ENCODE results near the gene HIRA. TPM values are rescaled to one million over a fixed set of nuclear protein-coding genes. Genes with fewer than 3 reads are reported as not detected.

Gene HIRA
- total RNA-seq, 1 experiment from 2014 or later, result 51.0 TPM

DNA sequence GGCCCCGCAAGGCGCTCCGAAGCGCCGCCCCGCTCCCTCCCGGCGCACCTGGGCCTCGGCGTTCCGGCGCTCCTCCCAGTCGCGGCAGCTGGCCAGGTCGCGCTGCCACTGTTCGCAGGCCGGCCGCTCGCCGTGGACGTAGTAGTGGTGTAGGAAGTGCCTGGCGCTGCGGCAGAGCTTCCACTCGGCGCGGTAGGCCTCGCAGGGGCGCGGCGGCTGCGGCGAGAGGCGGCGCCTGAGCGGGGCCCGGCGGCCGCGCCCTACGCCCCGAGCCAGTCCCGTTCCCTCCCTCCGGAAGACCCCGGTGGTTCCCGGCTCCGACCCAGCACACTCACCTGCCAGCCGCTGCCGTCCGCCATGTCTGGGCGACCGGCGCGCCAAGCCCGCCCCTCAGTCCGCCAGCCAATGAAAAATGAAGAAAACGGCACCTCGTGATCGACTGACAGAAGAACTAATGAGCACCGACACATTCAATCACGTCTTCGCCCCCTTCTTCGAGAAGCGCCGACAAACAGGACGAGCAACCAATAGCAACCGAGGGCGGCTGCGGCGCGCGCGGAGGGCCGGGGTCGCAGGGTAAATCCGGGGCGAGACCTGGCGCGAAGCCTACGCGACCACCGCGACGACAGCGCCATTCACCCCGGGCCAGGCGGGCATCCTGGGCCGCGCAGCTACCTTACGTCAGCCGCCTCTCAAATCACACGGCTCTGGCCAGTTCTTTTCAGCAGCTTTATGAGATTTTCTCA is 16.0 kb upstream of the HIRA start, which contains the start of gene C22orf39 (continued):
- TF ChIP-seq, protein P1, sequence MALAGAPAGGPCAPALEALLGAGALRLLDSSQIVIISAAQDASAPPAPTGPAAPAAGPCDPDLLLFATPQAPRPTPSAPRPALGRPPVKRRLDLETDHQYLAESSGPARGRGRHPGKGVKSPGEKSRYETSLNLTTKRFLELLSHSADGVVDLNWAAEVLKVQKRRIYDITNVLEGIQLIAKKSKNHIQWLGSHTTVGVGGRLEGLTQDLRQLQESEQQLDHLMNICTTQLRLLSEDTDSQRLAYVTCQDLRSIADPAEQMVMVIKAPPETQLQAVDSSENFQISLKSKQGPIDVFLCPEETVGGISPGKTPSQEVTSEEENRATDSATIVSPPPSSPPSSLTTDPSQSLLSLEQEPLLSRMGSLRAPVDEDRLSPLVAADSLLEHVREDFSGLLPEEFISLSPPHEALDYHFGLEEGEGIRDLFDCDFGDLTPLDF (CRISPR knock-in tag; IDR thresholded peaks at IDR 0.05), result no peak
- no peak for TF ChIP-seq IRF2 (CRISPR knock-in tag; IDR thresholded peaks at IDR 0.05; ENCODE audit: borderline replicate concordance, low read depth)
- TF ChIP-seq ELF4 (CRISPR knock-in tag; IDR thresholded peaks at IDR 0.05; ENCODE audit: low read depth), result no peak
- no peak for TF ChIP-seq HMGA2 (CRISPR knock-in tag; IDR thresholded peaks at IDR 0.05)
- TF ChIP-seq, protein P2, sequence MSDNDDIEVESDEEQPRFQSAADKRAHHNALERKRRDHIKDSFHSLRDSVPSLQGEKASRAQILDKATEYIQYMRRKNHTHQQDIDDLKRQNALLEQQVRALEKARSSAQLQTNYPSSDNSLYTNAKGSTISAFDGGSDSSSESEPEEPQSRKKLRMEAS (CRISPR knock-in tag; IDR thresholded peaks at IDR 0.05), result peak; percentile 86
- TF ChIP-seq ZNF396 (CRISPR knock-in tag; IDR thresholded peaks at IDR 0.05; ENCODE audit: borderline replicate concordance), result no peak
- TF ChIP-seq, protein P3, sequence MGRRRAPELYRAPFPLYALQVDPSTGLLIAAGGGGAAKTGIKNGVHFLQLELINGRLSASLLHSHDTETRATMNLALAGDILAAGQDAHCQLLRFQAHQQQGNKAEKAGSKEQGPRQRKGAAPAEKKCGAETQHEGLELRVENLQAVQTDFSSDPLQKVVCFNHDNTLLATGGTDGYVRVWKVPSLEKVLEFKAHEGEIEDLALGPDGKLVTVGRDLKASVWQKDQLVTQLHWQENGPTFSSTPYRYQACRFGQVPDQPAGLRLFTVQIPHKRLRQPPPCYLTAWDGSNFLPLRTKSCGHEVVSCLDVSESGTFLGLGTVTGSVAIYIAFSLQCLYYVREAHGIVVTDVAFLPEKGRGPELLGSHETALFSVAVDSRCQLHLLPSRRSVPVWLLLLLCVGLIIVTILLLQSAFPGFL (CRISPR knock-in tag; IDR thresholded peaks at IDR 0.05; ENCODE audit: borderline replicate concordance), result 0 out of 2 replicates have a peak, but pooled peaks have one; percentile 47
- no peak for TF ChIP-seq ZNF138 (CRISPR knock-in tag; conservative IDR thresholded peaks at IDR 0.05)
- TF ChIP-seq, protein P4, sequence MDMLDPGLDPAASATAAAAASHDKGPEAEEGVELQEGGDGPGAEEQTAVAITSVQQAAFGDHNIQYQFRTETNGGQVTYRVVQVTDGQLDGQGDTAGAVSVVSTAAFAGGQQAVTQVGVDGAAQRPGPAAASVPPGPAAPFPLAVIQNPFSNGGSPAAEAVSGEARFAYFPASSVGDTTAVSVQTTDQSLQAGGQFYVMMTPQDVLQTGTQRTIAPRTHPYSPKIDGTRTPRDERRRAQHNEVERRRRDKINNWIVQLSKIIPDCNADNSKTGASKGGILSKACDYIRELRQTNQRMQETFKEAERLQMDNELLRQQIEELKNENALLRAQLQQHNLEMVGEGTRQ (CRISPR knock-in tag; IDR thresholded peaks at IDR 0.05), result no peak
- TF ChIP-seq, protein P5, sequence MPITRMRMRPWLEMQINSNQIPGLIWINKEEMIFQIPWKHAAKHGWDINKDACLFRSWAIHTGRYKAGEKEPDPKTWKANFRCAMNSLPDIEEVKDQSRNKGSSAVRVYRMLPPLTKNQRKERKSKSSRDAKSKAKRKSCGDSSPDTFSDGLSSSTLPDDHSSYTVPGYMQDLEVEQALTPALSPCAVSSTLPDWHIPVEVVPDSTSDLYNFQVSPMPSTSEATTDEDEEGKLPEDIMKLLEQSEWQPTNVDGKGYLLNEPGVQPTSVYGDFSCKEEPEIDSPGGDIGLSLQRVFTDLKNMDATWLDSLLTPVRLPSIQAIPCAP (CRISPR knock-in tag; IDR thresholded peaks at IDR 0.05), result no peak; the same call in 1 of the 2 replicates
- TF ChIP-seq ETV6 (CRISPR knock-in tag; IDR thresholded peaks at IDR 0.05), result 0 out of 2 replicates have a peak, but pooled peaks have one; percentile 64
- 0 out of 2 replicates have a peak, but pooled peaks have one; percentile 49 for TF ChIP-seq ZNF232 (CRISPR knock-in tag; IDR thresholded peaks at IDR 0.05)
- no peak for TF ChIP-seq CBFB (CRISPR knock-in tag; IDR thresholded peaks at IDR 0.05; ENCODE audit: low read depth)
- no peak for TF ChIP-seq PRRX2 (CRISPR knock-in tag; IDR thresholded peaks at IDR 0.05)
- TF ChIP-seq, protein P6, sequence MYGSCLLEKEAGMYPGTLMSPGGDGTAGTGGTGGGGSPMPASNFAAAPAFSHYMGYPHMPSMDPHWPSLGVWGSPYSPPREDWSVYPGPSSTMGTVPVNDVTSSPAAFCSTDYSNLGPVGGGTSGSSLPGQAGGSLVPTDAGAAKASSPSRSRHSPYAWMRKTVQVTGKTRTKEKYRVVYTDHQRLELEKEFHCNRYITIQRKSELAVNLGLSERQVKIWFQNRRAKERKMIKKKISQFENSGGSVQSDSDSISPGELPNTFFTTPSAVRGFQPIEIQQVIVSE (CRISPR knock-in tag; IDR thresholded peaks at IDR 0.05; ENCODE audit: borderline replicate concordance), result no peak
- TF ChIP-seq GTF2I (CRISPR knock-in tag; conservative IDR thresholded peaks at IDR 0.05), result no peak
- TF ChIP-seq, protein P7, sequence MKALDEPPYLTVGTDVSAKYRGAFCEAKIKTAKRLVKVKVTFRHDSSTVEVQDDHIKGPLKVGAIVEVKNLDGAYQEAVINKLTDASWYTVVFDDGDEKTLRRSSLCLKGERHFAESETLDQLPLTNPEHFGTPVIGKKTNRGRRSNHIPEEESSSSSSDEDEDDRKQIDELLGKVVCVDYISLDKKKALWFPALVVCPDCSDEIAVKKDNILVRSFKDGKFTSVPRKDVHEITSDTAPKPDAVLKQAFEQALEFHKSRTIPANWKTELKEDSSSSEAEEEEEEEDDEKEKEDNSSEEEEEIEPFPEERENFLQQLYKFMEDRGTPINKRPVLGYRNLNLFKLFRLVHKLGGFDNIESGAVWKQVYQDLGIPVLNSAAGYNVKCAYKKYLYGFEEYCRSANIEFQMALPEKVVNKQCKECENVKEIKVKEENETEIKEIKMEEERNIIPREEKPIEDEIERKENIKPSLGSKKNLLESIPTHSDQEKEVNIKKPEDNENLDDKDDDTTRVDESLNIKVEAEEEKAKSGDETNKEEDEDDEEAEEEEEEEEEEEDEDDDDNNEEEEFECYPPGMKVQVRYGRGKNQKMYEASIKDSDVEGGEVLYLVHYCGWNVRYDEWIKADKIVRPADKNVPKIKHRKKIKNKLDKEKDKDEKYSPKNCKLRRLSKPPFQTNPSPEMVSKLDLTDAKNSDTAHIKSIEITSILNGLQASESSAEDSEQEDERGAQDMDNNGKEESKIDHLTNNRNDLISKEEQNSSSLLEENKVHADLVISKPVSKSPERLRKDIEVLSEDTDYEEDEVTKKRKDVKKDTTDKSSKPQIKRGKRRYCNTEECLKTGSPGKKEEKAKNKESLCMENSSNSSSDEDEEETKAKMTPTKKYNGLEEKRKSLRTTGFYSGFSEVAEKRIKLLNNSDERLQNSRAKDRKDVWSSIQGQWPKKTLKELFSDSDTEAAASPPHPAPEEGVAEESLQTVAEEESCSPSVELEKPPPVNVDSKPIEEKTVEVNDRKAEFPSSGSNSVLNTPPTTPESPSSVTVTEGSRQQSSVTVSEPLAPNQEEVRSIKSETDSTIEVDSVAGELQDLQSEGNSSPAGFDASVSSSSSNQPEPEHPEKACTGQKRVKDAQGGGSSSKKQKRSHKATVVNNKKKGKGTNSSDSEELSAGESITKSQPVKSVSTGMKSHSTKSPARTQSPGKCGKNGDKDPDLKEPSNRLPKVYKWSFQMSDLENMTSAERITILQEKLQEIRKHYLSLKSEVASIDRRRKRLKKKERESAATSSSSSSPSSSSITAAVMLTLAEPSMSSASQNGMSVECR (CRISPR knock-in tag; IDR thresholded peaks at IDR 0.05; ENCODE audit: borderline replicate concordance), result 0 out of 2 replicates have a peak, but pooled peaks have one; percentile 40
- TF ChIP-seq CREM (CRISPR knock-in tag; IDR thresholded peaks at IDR 0.05), result peak; percentile 87; the same call in 1 of the 2 replicates
- TF ChIP-seq TEAD4 (CRISPR knock-in tag; IDR thresholded peaks at IDR 0.05), result no peak; the same call in 1 of the 2 replicates
- TF ChIP-seq, protein P8, sequence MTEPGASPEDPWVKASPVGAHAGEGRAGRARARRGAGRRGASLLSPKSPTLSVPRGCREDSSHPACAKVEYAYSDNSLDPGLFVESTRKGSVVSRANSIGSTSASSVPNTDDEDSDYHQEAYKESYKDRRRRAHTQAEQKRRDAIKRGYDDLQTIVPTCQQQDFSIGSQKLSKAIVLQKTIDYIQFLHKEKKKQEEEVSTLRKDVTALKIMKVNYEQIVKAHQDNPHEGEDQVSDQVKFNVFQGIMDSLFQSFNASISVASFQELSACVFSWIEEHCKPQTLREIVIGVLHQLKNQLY (CRISPR knock-in tag; IDR thresholded peaks at IDR 0.05), result no peak
- TF ChIP-seq SMAD4 (CRISPR knock-in tag; IDR thresholded peaks at IDR 0.05), result no peak
- peak; percentile 76 for TF ChIP-seq USF1 (CRISPR knock-in tag; IDR thresholded peaks at IDR 0.05)
- no peak for TF ChIP-seq MXD4 (CRISPR knock-in tag; IDR thresholded peaks at IDR 0.05; ENCODE audit: borderline replicate concordance)
- 0 out of 2 replicates have a peak, but pooled peaks have one; percentile 38 for TF ChIP-seq KAT7 (CRISPR knock-in tag; IDR thresholded peaks at IDR 0.05; ENCODE audit: borderline replicate concordance)
- no peak for TF ChIP-seq ATF1 (CRISPR knock-in tag; IDR thresholded peaks at IDR 0.05)
- TF ChIP-seq ZNF416 (CRISPR knock-in tag; IDR thresholded peaks at IDR 0.05), result no peak
- TF ChIP-seq RORB (CRISPR knock-in tag; IDR thresholded peaks at IDR 0.05), result no peak
- TF ChIP-seq TP53 (CRISPR knock-in tag; IDR thresholded peaks at IDR 0.05), result no peak
